HCT116 (cell line): Measurements from ENCODE around the gene ZEB1. TPM values are rescaled to one million over a fixed set of nuclear protein-coding genes. Genes with fewer than 3 reads are reported as not detected.

ENCODE experiments used
- ATAC-seq: fragments of 200-7000 bp; cut with Tn5 transposase; 2 replicates; pipeline ENCODE4 v1.9.1; 2020; ENCODE audit warnings: mild to moderate bottlenecking, moderate library complexity
- BruUV-seq: library from RNA; stranded (reverse); fragments of 400-500 nt; replicated peaks from 2 replicates; lab custom pipeline; 2021; lab: Mats Ljungman, UMichigan
- CTCF ChIA-PET: fragments of 300-600 bp; sonication (Branson Sonifier 250); formaldehyde crosslinking; loops from one replicate; lab custom pipeline; 2021; ENCODE audit warnings: antibody characterized with exemption; lab: Charles Lee
- POLR2A ChIA-PET: fragments of 300-600, 350-600 bp; sonication (Branson Sonifier 250); formaldehyde crosslinking; loops from one replicate; lab custom pipeline; 2021; ENCODE audit warnings: antibody characterized with exemption; lab: Charles Lee
- RAD21 ChIA-PET, 2 experiments: fragments of 300-600 bp; sonication (Branson Sonifier 250); formaldehyde crosslinking; loops; one replicate each; lab custom pipeline; 2023; ENCODE audit warnings: low total read pairs in 2 of 2; ENCODE audit not compliant: uncharacterized antibody in 2 of 2, unreplicated experiment in 2 of 2, low non-redundant PET in 1 of 2; lab: Charles Lee
- DNase-seq: peaks from one replicate; pipeline ENCODE4 v3.0.0-alpha.2; 2010; ENCODE audit warnings: low read depth, low spot score
- H2AFZ ChIP-seq: fragments of 200-600 bp; shearing (Covaris generic), sonication (generic); 2 replicates; pipeline ENCODE4 v1.6.1; 2017; ENCODE audit warnings: low read depth, mixed run types, mixed read lengths, antibody characterized with exemption, low read length; ENCODE audit not compliant: poor library complexity, severe bottlenecking
- H3K27ac ChIP-seq: 2 replicates; pipeline ENCODE4 v1.5.1; 2012; ENCODE audit warnings: low read depth, low read length
- H3K27me3 ChIP-seq: fragments of 200-600 bp; sonication (generic); 2 replicates; pipeline ENCODE4 v1.6.1; 2016; ENCODE audit warnings: mixed run types, low read length, mixed read lengths; ENCODE audit not compliant: insufficient read depth
- H3K36me3 ChIP-seq, 2 experiments: fragments of 200-500 bp in 1 of 2; fragments of 200-600 bp in 1 of 2; sonication (Bioruptor generic) in 1 of 2; sonication (generic) in 1 of 2; 2 replicates each; pipeline versions ENCODE4 v1.5.1 to v1.6.1; 2014 to 2016; ENCODE audit warnings: low read length in 2 of 2, inconsistent platforms in 1 of 2, mixed read lengths in 1 of 2, mixed run types in 1 of 2; ENCODE audit not compliant: insufficient read depth in 2 of 2, control insufficient read depth in 1 of 2
- H3K4me1 ChIP-seq, 2 experiments: fragments of 200-600 bp in 1 of 2; sonication (generic) in 1 of 2; 2 replicates each; pipeline versions ENCODE4 v1.5.1 to v1.6.1; 2012 to 2017; ENCODE audit warnings: low read length in 2 of 2, inconsistent platforms in 1 of 2, mild to moderate bottlenecking in 1 of 2, mixed read lengths in 1 of 2, mixed run types in 1 of 2, moderate library complexity in 1 of 2; ENCODE audit not compliant: insufficient read depth in 2 of 2, control insufficient read depth in 1 of 2
- H3K4me2 ChIP-seq: fragments of 200-600 bp; sonication (generic); 2 replicates; pipeline ENCODE4 v1.6.1; 2017; ENCODE audit warnings: mixed run types, low read length, mixed read lengths
- H3K4me3 ChIP-seq, 2 experiments: fragments of 200-600 bp in 1 of 2; sonication (generic) in 1 of 2; replicated peaks in 1 of 2; 2 replicates each; pipeline ENCODE4 v1.5.1; 2011 to 2016; ENCODE audit warnings: low read length in 2 of 2, control low read depth in 1 of 2, low read depth in 1 of 2, mild to moderate bottlenecking in 1 of 2, mixed read lengths in 1 of 2, mixed run types in 1 of 2
- H3K79me2 ChIP-seq: fragments of 200-600 bp; sonication (generic); 2 replicates; pipeline ENCODE4 v1.6.1; 2017; ENCODE audit warnings: mild to moderate bottlenecking, mixed run types, low read length, moderate library complexity, mixed read lengths; ENCODE audit not compliant: insufficient read depth
- H3K9ac ChIP-seq: fragments of 200-600 bp; sonication (generic); 2 replicates; pipeline ENCODE4 v1.6.1; 2016; ENCODE audit warnings: low read length, mixed read lengths
- H3K9me2 ChIP-seq: fragments of 200-600 bp; sonication (generic), shearing (Covaris generic); 2 replicates; pipeline ENCODE4 v1.6.1; 2017; ENCODE audit warnings: mixed run types, mild to moderate bottlenecking, moderate library complexity; ENCODE audit not compliant: insufficient read depth
- H3K9me3 ChIP-seq, 2 experiments: fragments of 200-500 bp in 1 of 2; fragments of 200-600 bp in 1 of 2; sonication (Bioruptor generic) in 1 of 2; sonication (generic) in 1 of 2; 2 replicates each; pipeline ENCODE4 v1.6.1; 2014 to 2017; ENCODE audit warnings: low read length in 2 of 2, mixed read lengths in 2 of 2, inconsistent platforms in 1 of 2, low read depth in 1 of 2, mild to moderate bottlenecking in 1 of 2, mixed run types in 1 of 2, moderate library complexity in 1 of 2; ENCODE audit not compliant: control insufficient read depth in 1 of 2, insufficient read depth in 1 of 2
- H4K20me1 ChIP-seq: fragments of 200-600 bp; sonication (generic), shearing (Covaris generic); 2 replicates; pipeline ENCODE4 v1.6.1; 2017; ENCODE audit warnings: mixed run types, mild to moderate bottlenecking, moderate library complexity; ENCODE audit not compliant: insufficient read depth
- CBX3 ChIP-seq: IDR thresholded peaks from 2 replicates; pipeline ENCODE4 v1.6.1; 2012; ENCODE audit warnings: low read depth
- CEBPB ChIP-seq: IDR thresholded peaks from 2 replicates; pipeline ENCODE4 v1.6.1; 2012; ENCODE audit warnings: low read depth
- ELF1 ChIP-seq: IDR thresholded peaks from 2 replicates; pipeline ENCODE4 v1.6.1; 2012; ENCODE audit warnings: low read depth, borderline replicate concordance
- EZH2 ChIP-seq: fragments of 200-600 bp; sonication (generic); IDR thresholded peaks from 2 replicates; pipeline ENCODE4 v1.6.1; 2017; ENCODE audit warnings: antibody characterized with exemption, mixed run types
- EZH2phosphoT487 ChIP-seq: fragments of 200-600 bp; IDR thresholded peaks from 2 replicates; pipeline ENCODE4 v1.6.1; 2018; ENCODE audit warnings: antibody characterized with exemption, borderline replicate concordance
- JUND ChIP-seq: IDR thresholded peaks from 2 replicates; pipeline ENCODE4 v1.6.1; 2012
- MAX ChIP-seq: IDR thresholded peaks from 2 replicates; pipeline ENCODE4 v1.6.1; 2012
- POLR2A ChIP-seq: IDR thresholded peaks from 2 replicates; pipeline ENCODE4 v1.7.0; 2011; ENCODE audit warnings: borderline replicate concordance; ENCODE audit not compliant: insufficient read depth, insufficient read length; ENCODE audit errors: extremely low read depth
- POLR2AphosphoS5 ChIP-seq: IDR thresholded peaks from 2 replicates; pipeline ENCODE4 v1.6.1; 2011; ENCODE audit warnings: mild to moderate bottlenecking, low read depth, low read length, moderate library complexity
- RAD21 ChIP-seq: IDR thresholded peaks from 2 replicates; pipeline ENCODE4 v1.6.1; 2012; ENCODE audit warnings: low read depth, mild to moderate bottlenecking
- REST ChIP-seq: IDR thresholded peaks from 2 replicates; pipeline ENCODE4 v1.6.1; 2012; ENCODE audit warnings: low read depth
- SIN3A ChIP-seq: IDR thresholded peaks from 2 replicates; pipeline ENCODE4 v1.6.1; 2012; ENCODE audit warnings: low read depth
- SP1 ChIP-seq: IDR thresholded peaks from 2 replicates; pipeline ENCODE4 v1.6.1; 2012; ENCODE audit warnings: low read depth
- SRF ChIP-seq: IDR thresholded peaks from 2 replicates; pipeline ENCODE4 v1.6.1; 2012; ENCODE audit warnings: low read depth
- TCF7L2 ChIP-seq: IDR thresholded peaks from 2 replicates; pipeline ENCODE4 v1.7.0; 2011; ENCODE audit warnings: borderline replicate concordance, inconsistent platforms; ENCODE audit not compliant: insufficient read depth, insufficient read length; ENCODE audit errors: extremely low read depth
- YY1 ChIP-seq: IDR thresholded peaks from 2 replicates; pipeline ENCODE4 v1.6.1; 2011; ENCODE audit warnings: low read length, low read depth, moderate library complexity, mild to moderate bottlenecking; ENCODE audit not compliant: insufficient replicate concordance; ENCODE audit errors: extremely low read depth
- ZBTB33 ChIP-seq: IDR thresholded peaks from 2 replicates; pipeline ENCODE4 v1.6.1; 2011; ENCODE audit warnings: mild to moderate bottlenecking, low read length, moderate library complexity; ENCODE audit not compliant: insufficient replicate concordance; ENCODE audit errors: extremely low read depth
- ZFX ChIP-seq: fragments of 450-650 bp; IDR thresholded peaks from 2 replicates; pipeline ENCODE4 v1.6.1; 2017
- ZNF274 ChIP-seq: fragments of 200-500 bp; sonication (Bioruptor generic); IDR thresholded peaks from 2 replicates; pipeline ENCODE4 v1.6.1; 2014; ENCODE audit warnings: mild to moderate bottlenecking, low read depth, low read length, inconsistent platforms
- intact Hi-C: fragments of 100-400 bp; cut with micrococcal nuclease; formaldehyde crosslinking; loops from 2 replicates; pipeline ENCODE4 v1.10.0; 2022
- total RNA-seq: library from RNA; stranded (reverse); gene quantifications from one replicate; pipeline ENCODE4 v1.2.1, GENCODE V29; 2021; ENCODE audit not compliant: unreplicated experiment
- TF ChIP-seq, protein P1 (sequence below): IDR thresholded peaks from 2 replicates; pipeline ENCODE4 v1.6.1; 2012

ZEB1 gene
- total RNA-seq, 1 experiment from 2014 or later, result 3.4 TPM

DNA sequence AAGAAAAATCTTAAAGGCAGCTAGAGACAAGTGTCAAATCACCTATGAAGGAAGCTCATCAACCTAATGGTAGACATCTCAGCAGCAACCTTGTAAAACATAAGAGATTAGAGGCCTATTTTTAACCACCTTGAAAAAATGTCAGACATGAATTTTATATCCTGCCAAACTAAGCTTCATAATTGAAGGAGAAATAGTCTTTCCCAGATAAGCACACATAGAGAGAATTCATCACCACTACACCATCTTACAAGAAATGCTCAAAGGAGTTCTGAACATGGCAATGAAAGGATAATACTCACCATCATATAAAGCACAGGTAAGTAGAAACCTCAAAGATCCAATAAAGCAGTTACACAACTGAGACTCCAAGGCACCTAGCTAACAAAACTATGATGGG lies 156.5 kb downstream of the ZEB1 start (continued):
- TF ChIP-seq EZH2 (no peak), ZFX (no peak), POLR2A (no peak), RAD21 (no peak), SRF (no peak), POLR2AphosphoS5 (no peak), CBX3 (no peak), SIN3A (no peak), JUND (no peak), MAX (no peak)

DNA sequence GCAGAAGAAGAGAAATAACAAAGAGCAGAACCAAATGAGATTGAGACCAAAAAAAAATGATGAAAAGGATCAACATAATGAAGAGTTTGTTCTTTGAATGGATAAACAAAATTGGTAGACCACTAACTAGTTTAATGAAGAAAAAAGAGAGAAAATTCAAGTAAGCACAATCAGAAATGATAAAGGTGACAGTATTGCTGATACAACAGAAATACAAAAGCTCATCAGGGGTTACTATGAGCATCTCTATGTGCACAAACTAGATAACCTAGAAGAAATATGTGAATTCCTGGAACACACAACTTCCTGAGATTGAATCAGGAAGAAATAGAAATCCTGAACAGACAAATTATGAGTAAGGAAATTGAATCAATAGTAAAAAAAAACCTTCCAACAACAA lies 157.1 kb downstream of the ZEB1 start:
- no peaks in the 10 kb centered on the region for H3K9me2 ChIP-seq
- H3K4me3 ChIP-seq, result no peak overlapping the region
- H2AFZ ChIP-seq, result no peak overlapping the region
- POLR2A ChIA-PET, result no interaction called here
- H3K27ac ChIP-seq, result no peak overlapping the region
- TF ChIP-seq ZNF274 (no peak), YY1 (no peak), SRF (no peak), ZBTB33 (no peak), EZH2 (no peak), SIN3A (no peak), POLR2A (no peak), ELF1 (no peak), CEBPB (no peak), EZH2phosphoT487 (no peak), TCF7L2 (no peak), REST (no peak), ZFX (no peak), CBX3 (no peak), SP1 (no peak), POLR2AphosphoS5 (no peak), RAD21 (no peak)
- TF ChIP-seq, protein P1, sequence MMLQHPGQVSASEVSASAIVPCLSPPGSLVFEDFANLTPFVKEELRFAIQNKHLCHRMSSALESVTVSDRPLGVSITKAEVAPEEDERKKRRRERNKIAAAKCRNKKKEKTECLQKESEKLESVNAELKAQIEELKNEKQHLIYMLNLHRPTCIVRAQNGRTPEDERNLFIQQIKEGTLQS, result no peak
- H3K27me3 ChIP-seq, result no peaks in the 10 kb centered on the region
- CTCF ChIA-PET, result no interaction called here
- intact Hi-C loops, result no loop called here
- no peaks in the 10 kb centered on the region for H3K4me1 ChIP-seq
- DNase-seq (no peak), ATAC-seq (no peak)
- no peaks in the 10 kb centered on the region for H4K20me1 ChIP-seq
- RAD21 ChIA-PET, result no interaction called here
- H3K36me3 ChIP-seq, result no peaks in the 10 kb centered on the region
- no peak overlapping the region for H3K9ac ChIP-seq
- H3K9me3 ChIP-seq, result 0 out of 4 replicates have a peak, but pooled peaks cover 0 to 2% of the 10 kb centered on the region in 2 experiments
- no peak overlapping the region for H3K4me2 ChIP-seq
- no peaks in the 10 kb centered on the region for H3K79me2 ChIP-seq
- no TSS peak for BruUV-seq
